Activated CD4-positive, alpha-beta T cell treated with anti-CD3 and anti-CD28 coated beads, Interleukin-2, amount 50 U/mL, for 48 hours (primary cell): ENCODE measurements around the gene SMAD9.

Experiments used
- DNase-seq, 2 experiments: peaks; one replicate each; pipeline ENCODE4 v3.0.0-alpha.2; 2020

The SMAD9 gene

DNA sequence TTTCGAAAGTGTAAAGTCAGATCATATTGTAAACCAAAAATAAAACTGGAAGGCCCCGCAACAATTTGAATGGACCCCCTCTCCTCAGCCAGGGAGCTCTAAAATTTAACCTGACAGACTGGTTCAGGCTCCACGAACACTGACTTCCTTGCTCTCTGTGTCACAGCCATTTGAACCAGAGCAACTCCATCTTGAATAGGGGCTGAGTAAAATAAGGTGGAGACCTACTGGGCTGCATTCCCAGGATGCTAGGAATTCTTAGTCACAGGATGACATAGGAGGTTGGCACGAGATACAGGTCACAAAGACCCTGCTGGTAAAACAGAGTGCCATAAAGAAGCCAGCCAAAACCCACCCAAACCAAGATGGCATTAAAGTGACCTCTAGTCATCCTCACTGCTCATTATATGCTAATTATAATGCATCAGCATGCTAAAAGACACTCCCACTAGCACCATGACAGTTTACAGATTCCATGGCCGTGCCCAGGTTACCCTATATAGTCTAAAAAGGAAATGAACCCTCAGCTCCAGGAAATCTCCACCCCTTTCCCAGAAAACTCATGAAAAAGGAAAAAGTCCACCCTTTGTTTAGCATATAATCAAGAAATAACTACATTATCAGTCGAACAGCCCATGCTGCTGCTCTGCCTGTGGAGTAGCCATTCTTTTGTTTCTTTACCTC is 57.9 kb downstream of the SMAD9 start:
- DNase-seq: no peak

GRCh38 chr13:36859259-36859658 is 60.8 kb downstream of the SMAD9 start:
- DNase-seq: no peak

DNA sequence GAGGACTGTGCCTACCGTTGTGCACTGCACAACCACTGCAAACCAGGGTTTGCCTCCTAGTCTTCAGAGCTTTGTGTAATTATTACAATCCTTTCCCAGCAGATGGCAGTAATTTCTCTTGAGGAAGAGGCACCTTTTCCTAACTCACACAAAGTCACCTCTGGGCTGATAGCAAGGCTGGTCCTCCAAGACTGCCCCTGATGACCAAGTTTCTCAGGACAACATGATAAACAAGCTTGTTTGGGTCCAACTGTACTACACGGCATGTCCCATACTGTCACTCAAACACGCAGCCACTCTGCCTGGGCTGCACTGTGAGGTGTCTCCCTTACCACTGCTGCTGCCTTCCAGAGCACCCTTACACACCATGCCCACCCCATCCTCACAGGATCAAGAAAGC is 61.7 kb downstream of the SMAD9 start:
- no peak for DNase-seq

- DNase-seq: no peak
These were observed 62.8 kb downstream of the SMAD9 start for GRCh38 chr13:36857253-36857652.

GRCh38 chr13:36850790-36851438 is 69.1 kb downstream of the SMAD9 start:
- DNase-seq: peak in 1 of 2 experiments; percentile 17

DNA sequence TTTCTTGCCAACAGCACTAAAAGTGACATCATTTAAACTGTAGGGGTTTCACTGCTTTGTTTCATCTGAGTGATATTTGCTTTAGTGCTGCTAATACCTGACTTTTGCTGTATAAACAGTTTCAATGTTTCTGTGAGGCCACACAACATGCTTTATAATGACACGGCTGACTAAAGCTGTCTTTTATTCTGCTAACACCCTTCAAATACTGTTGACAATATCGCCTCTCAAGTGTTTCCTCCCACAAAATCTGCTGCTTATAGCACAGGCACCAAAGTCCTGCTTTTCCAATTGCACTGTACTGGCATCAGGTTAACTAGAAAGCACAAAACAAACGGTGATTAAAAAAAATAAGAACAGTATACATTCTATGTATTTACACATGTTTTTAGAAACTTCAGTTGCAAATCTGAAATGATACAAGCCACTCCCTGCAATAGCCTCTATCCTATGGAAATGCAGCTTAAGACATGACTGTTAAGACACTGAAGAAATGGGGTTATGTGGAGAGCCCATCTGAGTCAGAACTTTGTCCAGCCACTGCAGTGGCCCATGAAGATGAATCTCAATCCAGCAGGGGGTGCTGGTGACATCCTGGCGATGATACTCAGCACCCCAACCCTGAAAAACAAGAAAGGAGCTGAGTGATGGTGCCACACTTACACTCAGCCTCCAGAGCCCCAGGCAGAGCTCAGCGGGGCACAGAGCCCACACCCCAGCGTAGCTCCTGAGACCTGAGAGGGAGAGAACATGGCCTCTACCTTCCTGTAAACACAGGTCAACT is 71.6 kb downstream of the SMAD9 start:
- peak; percentile 7 to 9 for DNase-seq

- DNase-seq: no peak
These were observed 72.4 kb downstream of the SMAD9 start for GRCh38 chr13:36847606-36848005.

GRCh38 chr13:36841391-36841790 is 78.6 kb downstream of the SMAD9 start:
- no peak for DNase-seq

GRCh38 chr13:36840718-36841250 is 79.3 kb downstream of the SMAD9 start:
- DNase-seq: no peak

GRCh38 chr13:36839981-36840380 is 80.1 kb downstream of the SMAD9 start:
- DNase-seq: no peak

- DNase-seq: no peak
These were observed 80.8 kb downstream of the SMAD9 start for GRCh38 chr13:36839281-36839680.

- DNase-seq: no peak
These were observed 82.5 kb downstream of the SMAD9 start for GRCh38 chr13:36837354-36838092.

- no peak for DNase-seq
These were observed 85.7 kb downstream of the SMAD9 start for GRCh38 chr13:36834299-36834698.

GRCh38 chr13:36831291-36831690 is 88.7 kb downstream of the SMAD9 start:
- DNase-seq: no peak

- DNase-seq: no peak
These were observed 90.3 kb downstream of the SMAD9 start for GRCh38 chr13:36829753-36830152.

GRCh38 chr13:36822785-36823184 is 97.3 kb downstream of the SMAD9 start:
- no peak for DNase-seq

- DNase-seq: no peak
These were observed 99.8 kb downstream of the SMAD9 start for GRCh38 chr13:36820222-36820621.

GRCh38 chr13:36819739-36820090 is 100.3 kb downstream of the SMAD9 start:
- DNase-seq: peak; percentile 38 to 50

DNA sequence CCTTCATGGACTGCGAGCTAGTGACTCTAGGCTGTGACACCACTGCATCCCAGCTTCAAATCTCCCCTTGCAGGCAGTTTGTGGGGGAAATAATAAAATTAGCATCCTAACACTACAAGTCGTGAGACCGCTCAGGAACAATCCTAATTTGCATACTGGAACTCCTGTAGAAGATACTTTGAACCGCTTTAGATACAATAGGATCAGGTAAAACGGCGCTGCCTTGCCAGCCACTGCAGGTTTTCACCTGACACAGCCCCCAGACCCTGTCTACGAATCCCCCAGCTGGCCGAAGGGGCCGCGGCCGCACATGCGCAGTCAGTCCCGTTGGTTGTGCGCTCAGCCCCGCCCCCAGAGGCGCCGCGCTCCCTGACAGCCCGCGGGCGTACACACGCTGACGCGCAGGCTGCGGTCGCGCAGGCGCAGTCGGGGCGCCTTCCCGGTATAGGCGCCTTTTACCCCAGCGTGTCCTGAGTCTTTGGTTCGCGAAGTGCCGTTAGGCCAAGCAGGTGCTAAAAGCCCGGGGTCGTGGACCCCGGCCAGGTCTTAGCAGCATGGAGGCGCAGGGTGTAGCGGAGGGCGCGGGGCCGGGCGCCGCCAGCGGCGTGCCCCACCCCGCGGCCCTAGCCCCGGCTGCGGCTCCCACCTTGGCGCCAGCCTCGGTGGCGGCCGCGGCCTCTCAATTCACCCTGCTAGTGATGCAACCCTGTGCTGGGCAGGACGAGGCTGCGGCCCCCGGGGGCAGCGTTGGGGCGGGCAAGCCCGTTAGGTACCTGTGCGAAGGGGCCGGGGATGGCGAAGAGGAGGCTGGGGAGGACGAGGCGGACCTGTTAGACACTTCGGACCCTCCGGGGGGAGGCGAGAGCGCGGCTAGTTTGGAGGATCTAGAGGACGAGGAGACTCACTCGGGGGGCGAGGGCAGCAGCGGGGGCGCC is 101.0 kb downstream of the SMAD9 start, which contains the start of gene RFXAP:
RFXAP (plus strand) TSS at position 419 of the 935 bp plus-strand sequence; CDS start at position 555, 136 bp downstream.
- peak; percentile 89 to 91 for DNase-seq

GRCh38 chr13:36817996-36818803 is 101.8 kb downstream of the SMAD9 start:
- no peak for DNase-seq

GRCh38 chr13:36815062-36815461 is 105.0 kb downstream of the SMAD9 start:
- no peak for DNase-seq
